Measurements from ENCODE around the gene ASAP2.

ASAP2 gene

DNA sequence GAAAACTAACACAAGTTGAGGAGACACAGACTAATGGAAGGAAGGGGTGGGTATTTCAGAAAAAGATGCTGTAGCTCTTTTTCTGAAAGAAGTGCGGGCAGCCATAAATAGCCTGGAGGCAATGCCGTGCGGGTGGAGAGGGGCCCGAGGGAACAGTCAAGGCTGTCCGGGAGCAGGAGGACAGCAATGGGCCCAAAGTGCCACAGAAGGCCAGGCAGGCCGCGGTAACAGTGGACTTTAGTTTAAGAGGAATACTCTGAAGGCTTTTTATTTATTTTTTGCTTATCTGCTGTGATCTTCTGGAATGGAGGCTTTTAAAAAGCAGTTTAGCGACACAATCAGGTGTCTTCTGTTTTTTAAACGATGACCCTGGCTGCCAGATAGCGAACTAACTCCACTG is 213.9 kb downstream of the ASAP2 start:
- no peak overlapping the region for H3K4me3 ChIP-seq (ENCODE audit: control insufficient read depth, low read depth, low read length)
- DNase-seq (ENCODE audit: low read depth): no peak
- TF ChIP-seq, protein P1, sequence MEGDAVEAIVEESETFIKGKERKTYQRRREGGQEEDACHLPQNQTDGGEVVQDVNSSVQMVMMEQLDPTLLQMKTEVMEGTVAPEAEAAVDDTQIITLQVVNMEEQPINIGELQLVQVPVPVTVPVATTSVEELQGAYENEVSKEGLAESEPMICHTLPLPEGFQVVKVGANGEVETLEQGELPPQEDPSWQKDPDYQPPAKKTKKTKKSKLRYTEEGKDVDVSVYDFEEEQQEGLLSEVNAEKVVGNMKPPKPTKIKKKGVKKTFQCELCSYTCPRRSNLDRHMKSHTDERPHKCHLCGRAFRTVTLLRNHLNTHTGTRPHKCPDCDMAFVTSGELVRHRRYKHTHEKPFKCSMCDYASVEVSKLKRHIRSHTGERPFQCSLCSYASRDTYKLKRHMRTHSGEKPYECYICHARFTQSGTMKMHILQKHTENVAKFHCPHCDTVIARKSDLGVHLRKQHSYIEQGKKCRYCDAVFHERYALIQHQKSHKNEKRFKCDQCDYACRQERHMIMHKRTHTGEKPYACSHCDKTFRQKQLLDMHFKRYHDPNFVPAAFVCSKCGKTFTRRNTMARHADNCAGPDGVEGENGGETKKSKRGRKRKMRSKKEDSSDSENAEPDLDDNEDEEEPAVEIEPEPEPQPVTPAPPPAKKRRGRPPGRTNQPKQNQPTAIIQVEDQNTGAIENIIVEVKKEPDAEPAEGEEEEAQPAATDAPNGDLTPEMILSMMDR (IDR thresholded peaks at IDR 0.05; ENCODE audit: control insufficient read depth, insufficient read depth, low read depth, low read length, missing control alignments): no peak

DNA sequence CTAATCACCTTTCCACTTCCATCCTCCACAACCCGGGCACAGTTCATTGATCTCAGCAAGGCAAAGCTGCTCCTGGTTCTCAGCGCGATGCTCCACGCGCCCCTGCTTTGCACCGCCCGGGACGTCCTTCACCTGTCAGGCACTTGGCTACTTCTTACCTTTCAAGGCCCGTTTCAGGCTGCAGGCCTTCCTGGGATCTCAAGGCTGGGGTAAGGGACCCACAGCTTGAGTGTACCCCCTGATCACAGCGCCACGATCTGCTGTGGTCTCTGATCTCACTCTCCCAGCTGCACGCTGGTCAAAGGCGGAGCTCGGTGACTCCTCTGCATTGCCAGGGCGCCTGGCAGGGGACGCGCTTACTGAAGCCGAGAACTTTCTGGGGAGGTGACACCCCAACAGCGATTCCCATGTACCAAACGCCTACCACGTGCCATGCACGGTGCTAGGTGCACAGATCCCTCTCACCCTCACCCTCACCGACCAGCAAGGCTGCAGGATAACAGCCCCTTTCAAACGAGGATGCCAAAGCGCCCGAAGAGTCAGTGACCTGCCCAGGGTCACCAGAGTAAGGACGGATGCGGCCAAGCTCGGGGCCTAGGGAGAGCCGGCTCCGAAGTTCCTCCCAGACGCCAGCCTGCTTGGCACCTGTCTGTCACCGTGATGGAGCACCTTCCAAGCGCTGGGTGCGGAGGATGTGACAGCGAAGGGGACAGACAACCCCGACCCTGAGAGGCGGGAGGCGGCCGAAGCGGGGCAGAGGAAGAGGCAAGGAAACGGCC is 215.9 kb downstream of the ASAP2 start:
- H3K4me3 ChIP-seq (ENCODE audit: control insufficient read depth, low read depth, low read length): peak overlapping the region; percentile 52
- TF ChIP-seq, protein P1 (IDR thresholded peaks at IDR 0.05; ENCODE audit: control insufficient read depth, insufficient read depth, low read depth, low read length, missing control alignments): no peak
- DNase-seq (ENCODE audit: low read depth): no peak

DNA sequence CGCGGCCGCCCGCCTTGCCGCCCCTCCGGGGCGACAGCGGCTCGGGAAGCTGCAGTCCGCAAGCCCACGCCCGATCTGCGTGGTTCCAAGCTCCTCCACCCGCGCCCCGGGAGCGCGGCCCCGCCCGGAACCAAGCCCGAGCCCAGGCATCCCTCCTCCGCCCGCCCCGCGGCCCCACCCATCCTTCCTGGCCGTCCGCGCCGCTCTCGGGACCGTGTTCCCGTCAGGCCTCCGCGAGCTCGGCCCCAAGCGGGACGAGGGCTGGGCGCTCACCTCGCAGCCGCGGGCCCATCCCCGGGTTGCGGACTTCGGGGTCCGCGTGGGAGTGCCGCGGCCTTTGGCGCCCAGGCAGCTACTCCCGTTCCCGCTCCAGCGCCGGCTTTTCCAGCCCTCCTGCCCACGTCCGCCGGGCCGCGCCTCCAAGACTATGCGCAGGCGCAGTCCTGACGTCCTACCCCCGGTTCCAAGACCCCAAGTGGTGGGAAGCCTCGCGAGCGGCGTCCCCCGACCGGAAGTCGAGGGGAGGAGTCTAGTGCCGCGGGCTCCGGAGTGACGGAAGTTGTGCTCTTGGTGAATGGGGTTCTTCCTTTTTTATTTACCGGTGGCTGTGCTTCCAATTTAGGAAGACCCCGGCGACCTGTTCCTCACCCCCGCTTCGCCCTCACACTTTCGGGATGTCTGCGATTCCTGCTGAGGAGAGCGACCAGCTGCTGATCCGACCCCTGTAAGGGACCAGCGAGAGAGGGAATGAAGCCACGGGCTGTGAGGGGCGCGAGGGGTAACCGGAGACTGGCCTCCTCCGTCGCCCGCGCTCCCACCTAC is 216.7 kb downstream of the ASAP2 start, which contains the start of the genes CPSF3 and ITGB1BP1:
Gene CPSF3 (plus strand): TSS at position 555 of the 822 bp plus-strand sequence. CDS start 120 bp downstream, at position 675.
Gene ITGB1BP1 (minus strand): TSS at position 429 of the 822 bp plus-strand sequence. CDS start 4,831 bp downstream, outside the sequence.
- TF ChIP-seq, protein P1 (IDR thresholded peaks at IDR 0.05; ENCODE audit: control insufficient read depth, insufficient read depth, low read depth, low read length, missing control alignments): no peak
- H3K4me3 ChIP-seq (ENCODE audit: control insufficient read depth, low read depth, low read length): peak within 1 kb of the TSS; percentile 52

DNA sequence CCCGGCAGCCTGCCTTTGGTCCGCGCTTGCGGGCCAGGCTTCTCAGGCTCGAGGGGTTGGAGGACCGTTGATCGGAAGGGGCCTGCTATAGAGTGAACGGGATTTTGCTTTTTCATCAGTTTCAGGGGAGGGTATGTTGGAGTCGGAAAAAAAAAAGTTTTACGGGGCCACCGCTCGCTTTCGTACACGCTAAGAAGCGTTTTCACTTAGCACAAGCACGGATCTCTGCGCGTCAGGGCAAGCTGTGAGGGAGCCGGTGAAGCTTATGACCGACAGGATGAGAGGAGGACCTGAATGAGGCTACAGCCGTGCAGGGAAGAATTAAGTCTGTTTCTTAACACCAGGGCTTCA is 217.3 kb downstream of the ASAP2 start:
- TF ChIP-seq, protein P1 (IDR thresholded peaks at IDR 0.05; ENCODE audit: control insufficient read depth, insufficient read depth, low read depth, low read length, missing control alignments): no peak
- DNase-seq (ENCODE audit: low read depth): no peak
- peak overlapping the region; percentile 52 for H3K4me3 ChIP-seq (ENCODE audit: control insufficient read depth, low read depth, low read length)

More for the DNA sequence above, 216.7 kb downstream of the ASAP2 start, which contains the start of the genes CPSF3 and ITGB1BP1:
- peak; percentile 83 for DNase-seq (ENCODE audit: low read depth)

DNA sequence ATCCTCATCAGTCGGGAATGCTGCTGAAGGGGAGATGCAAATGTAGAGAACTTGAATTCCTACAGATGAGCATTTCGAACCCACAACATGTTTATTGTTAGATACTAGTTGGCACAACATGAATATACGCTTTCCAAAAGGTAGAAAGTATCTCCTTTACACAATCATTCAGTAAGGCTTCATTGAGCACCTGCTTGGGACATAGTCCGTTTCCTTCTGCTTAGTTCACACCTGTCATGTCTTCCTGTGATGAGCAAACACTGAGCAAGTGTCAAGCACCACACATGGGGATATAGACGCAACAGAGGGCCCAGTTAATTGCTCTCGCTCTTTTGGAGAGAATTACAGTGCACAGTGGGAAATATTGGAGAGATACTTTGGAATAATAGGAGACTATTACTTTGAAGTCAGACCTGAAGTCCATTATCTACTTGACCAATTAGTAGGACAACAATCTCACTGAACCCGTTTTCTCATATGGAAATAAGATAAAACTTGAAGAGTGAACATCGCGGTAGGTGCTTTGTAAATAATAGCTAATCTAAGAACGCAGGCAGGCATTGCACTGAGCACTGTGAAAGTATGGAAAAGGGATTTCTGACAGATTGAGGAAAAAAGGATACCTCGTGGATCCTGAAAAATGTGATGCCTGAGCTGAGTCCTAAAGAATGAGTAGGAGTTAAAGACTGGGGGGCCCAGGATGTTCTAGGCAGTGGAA is 218.0 kb downstream of the ASAP2 start:
- DNase-seq (ENCODE audit: low read depth): no peak
- H3K4me3 ChIP-seq (ENCODE audit: control insufficient read depth, low read depth, low read length): peak overlapping the region; percentile 52
- TF ChIP-seq, protein P1 (IDR thresholded peaks at IDR 0.05; ENCODE audit: control insufficient read depth, insufficient read depth, low read depth, low read length, missing control alignments): no peak

DNA sequence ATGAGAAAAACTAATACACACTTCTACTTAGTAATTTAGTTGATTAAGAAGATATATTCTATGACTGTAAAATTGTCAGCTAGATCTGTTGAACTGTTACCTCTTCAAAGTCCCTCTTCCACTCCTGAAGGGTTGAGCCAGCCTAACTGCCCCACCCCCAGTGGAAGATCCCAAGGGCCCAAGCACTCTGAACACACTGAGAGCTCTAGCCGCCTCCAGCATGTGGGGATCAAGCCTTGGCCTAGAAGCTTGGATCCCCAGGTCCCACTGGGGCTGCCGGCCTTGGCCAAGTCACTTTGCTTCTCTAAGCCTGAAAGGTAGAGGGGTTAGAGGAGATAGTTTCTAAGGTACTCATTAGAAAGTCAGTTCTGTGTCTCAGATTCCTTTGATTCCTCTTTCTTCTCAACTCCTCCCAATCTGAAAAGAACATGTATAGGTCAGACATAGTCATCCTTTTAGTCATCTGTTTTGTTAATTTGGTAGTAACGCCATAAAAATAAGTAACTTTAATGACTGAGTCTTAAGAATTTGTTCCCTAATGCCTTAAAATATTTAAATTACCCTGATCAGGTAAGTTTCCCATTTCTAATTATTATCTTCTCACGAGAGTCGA is 222.5 kb downstream of the ASAP2 start:
- TF ChIP-seq, protein P1 (IDR thresholded peaks at IDR 0.05; ENCODE audit: control insufficient read depth, insufficient read depth, low read depth, low read length, missing control alignments): no peak
- H3K4me3 ChIP-seq (ENCODE audit: control insufficient read depth, low read depth, low read length): no peak overlapping the region
- DNase-seq (ENCODE audit: low read depth): no peak
